Lower leg skin (tissue), 4 donors: ENCODE measurements around the gene TXNL1. TPM values are rescaled to one million over a fixed set of nuclear protein-coding genes. Genes with fewer than 3 reads are reported as not detected.

Experiments
- DNase-seq, 2 donors: peaks; one replicate each; pipeline ENCODE4 v3.0.0-alpha.2; 2019; ENCODE audit warnings: low spot score in 2 of 2
- H3K4me3 ChIP-seq: fragments of 200-600 bp; sonication (generic); 2 replicates; pipeline ENCODE4 v1.5.1; 2017; ENCODE audit warnings: mild to moderate bottlenecking, low read depth; ENCODE audit not compliant: poor library complexity, severe bottlenecking
- POLR2A ChIP-seq, 2 donors: fragments of 450-650 bp; IDR thresholded peaks; one replicate each; pipeline ENCODE4 v1.6.1; 2016 to 2017; ENCODE audit warnings: antibody characterized with exemption in 2 of 2, mild to moderate bottlenecking in 1 of 2, moderate library complexity in 1 of 2
- WGBS, 2 donors: methylation state at CpG; one replicate each; pipeline ENCODE4 v1.1.5; 2018; 5-methylcytosine and 5-hydroxymethylcytosine counted together
- intact Hi-C: fragments of 100-400 bp; cut with DNase I; formaldehyde crosslinking; loops from one replicate; pipeline ENCODE4 v1.15.0; 2023; ENCODE audit warnings: low total_unique reads
- total RNA-seq, 4 donors: library from RNA; depleted of rRNA; stranded (reverse); fragments of >200 nt; gene quantifications; one replicate each; pipeline ENCODE4 v1.1.0, GENCODE V29; 2016
- TF ChIP-seq, protein P1 (sequence below), 3 donors: fragments of 450-650 bp; IDR thresholded peaks; one replicate each; pipeline ENCODE4 v1.5.1; 2016; ENCODE audit warnings: antibody characterized with exemption in 3 of 3, mild to moderate bottlenecking in 3 of 3, moderate library complexity in 2 of 3

TXNL1 gene
- total RNA-seq, 4 donors from 2014 or later: 36.8 to 45.9 (median 42.5) TPM

DNA sequence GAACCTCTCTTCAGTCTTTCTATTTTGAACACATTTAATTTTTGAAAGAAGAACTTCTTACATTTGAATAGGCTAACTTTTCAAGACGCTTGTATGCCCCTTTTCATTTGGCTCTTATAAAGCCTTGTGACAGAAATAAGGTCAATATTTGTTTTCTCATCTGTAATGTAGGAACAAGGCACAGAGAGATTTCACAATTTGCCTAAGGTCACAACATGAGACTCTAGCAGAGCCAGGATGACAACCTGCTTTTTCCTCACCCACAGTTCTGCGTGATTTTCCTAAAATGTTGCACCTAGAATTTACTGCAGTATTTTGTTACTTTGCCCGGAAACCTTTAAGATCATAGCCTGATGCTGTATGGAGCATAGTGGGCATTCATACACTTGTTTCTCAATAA lies 67.4 kb downstream of the TXNL1 start:
- TF ChIP-seq, protein P1, sequence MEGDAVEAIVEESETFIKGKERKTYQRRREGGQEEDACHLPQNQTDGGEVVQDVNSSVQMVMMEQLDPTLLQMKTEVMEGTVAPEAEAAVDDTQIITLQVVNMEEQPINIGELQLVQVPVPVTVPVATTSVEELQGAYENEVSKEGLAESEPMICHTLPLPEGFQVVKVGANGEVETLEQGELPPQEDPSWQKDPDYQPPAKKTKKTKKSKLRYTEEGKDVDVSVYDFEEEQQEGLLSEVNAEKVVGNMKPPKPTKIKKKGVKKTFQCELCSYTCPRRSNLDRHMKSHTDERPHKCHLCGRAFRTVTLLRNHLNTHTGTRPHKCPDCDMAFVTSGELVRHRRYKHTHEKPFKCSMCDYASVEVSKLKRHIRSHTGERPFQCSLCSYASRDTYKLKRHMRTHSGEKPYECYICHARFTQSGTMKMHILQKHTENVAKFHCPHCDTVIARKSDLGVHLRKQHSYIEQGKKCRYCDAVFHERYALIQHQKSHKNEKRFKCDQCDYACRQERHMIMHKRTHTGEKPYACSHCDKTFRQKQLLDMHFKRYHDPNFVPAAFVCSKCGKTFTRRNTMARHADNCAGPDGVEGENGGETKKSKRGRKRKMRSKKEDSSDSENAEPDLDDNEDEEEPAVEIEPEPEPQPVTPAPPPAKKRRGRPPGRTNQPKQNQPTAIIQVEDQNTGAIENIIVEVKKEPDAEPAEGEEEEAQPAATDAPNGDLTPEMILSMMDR (IDR thresholded peaks at IDR 0.05): no peak
- no peak for TF ChIP-seq POLR2A (IDR thresholded peaks at IDR 0.05)
- H3K4me3 ChIP-seq: no peak overlapping the region
- 93 to 94% methylated on average over 3 of the region's 3 CpGs for WGBS, 2 donors
- no peak for DNase-seq
- intact Hi-C loops: loop anchor here (10.0 kb wide), 1 partner anchor 1156 kb away; no protein-coding TSS in a partner anchor

DNA sequence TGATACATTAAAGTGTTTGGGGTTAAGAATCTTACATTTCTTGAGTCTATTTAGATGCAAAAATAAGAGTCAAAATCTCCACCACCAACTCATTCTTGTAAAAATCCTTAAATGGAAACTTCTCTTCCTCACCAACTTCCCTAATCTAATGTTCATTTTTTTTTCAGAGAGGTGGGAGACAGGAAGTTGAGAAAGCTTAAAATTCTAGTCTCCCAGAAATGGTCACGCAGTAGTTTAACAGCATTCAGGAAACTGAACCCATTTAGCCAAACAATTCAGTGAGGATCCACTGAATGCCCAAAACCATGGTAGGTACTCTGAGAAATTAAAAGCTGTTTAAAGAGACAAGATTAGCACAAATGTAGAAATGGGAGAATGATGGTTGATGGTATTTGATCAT lies 69.0 kb downstream of the TXNL1 start:
- TF ChIP-seq, protein P1 (IDR thresholded peaks at IDR 0.05): no peak
- no peak for TF ChIP-seq POLR2A (IDR thresholded peaks at IDR 0.05)
- intact Hi-C loops: no loop called here
- DNase-seq: no peak
- no peak overlapping the region for H3K4me3 ChIP-seq
- WGBS, 2 donors: 60 to 66% methylated on average over 1 of the region's 1 CpG

DNA sequence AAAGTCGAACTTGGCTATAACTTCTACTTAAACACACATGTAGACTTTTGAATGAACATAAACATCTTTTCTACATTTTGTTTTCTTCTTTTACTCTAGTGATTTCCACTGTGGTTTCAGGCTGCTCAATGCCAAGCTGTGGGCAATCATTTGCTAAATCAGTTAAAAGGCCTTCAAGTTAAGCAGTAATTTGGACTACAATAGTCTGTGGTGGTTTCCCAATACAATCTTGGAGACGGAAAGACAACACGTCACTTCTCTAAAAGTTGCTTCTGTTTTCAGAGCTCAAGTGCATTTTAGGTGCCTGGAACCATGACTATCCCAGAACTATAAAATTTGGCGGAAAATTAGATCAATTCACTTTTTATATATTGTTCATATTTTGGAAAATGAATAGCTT lies 69.4 kb downstream of the TXNL1 start:
- no peak overlapping the region for H3K4me3 ChIP-seq
- no peak for DNase-seq
- WGBS, 2 donors: 73 to 78% methylated on average over 4 of the region's 4 CpGs
- TF ChIP-seq POLR2A (IDR thresholded peaks at IDR 0.05): no peak
- TF ChIP-seq, protein P1 (IDR thresholded peaks at IDR 0.05): no peak
- intact Hi-C loops: no loop called here

DNA sequence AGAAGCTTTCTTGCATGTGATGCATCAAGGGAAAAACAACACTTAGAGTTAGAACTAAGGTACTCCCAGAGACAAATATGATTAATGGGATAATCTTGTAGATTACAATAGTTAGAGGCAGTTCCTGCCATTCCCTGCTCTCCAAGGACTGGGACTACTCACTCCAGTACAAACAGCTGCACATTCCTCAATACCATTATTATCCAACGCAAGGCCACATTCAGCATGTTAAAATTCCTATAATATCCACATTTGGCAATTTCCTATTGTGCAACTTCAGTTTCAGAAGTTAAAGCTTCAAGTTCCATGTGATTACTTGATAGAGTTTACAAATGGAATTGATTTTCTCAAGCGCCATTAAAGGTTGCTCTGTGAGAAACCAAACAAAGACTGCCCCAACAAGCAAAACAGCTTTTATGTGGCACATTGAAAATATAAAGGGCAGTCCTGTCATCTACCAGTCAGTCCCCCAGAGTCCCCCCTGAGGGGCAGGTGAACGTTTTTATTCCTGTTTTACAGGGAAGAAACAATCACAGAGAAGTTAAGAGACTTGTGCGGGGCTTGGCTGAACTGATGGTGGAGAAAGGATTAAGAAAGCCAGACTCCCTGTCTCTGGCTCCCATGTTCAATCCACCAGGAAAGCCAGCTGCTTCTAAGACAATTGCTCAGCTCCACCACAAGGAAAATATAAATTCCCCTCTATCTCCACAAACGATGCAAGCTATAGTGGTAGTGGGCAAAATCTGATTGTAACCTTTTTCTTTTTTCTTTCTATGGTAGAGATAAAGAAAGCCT lies 72.6 kb downstream of the TXNL1 start:
- intact Hi-C loops: no loop called here
- H3K4me3 ChIP-seq: no peak overlapping the region
- WGBS, 2 donors: 49 to 53% methylated on average over 5 of the region's 5 CpGs
- no peak for DNase-seq
- TF ChIP-seq POLR2A (IDR thresholded peaks at IDR 0.05): no peak
- TF ChIP-seq, protein P1 (IDR thresholded peaks at IDR 0.05): no peak

DNA sequence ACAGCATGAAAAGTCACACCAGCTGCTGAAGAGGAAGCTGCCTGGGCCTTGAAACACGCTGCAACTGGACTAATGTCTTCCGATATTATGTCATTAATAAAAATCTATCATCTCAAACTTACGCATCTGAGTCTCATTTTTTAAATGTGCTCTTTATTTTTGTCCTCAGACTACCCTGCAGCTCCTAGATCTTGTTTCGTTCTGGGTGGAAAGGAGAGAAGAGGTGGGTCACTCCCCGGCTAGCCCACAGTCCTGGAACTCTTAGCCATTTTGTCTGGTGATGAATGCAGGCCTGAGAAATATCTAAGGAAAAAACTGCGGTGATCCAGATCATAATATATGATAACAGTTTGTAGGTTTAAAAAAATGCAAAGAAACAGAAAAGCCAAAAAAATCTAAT lies 73.3 kb downstream of the TXNL1 start:
- no peak overlapping the region for H3K4me3 ChIP-seq
- no peak for DNase-seq
- WGBS, 2 donors: 56 to 60% methylated on average over 6 of the region's 6 CpGs
- intact Hi-C loops: no loop called here
- no peak for TF ChIP-seq POLR2A (IDR thresholded peaks at IDR 0.05)
- TF ChIP-seq, protein P1 (IDR thresholded peaks at IDR 0.05): no peak

DNA sequence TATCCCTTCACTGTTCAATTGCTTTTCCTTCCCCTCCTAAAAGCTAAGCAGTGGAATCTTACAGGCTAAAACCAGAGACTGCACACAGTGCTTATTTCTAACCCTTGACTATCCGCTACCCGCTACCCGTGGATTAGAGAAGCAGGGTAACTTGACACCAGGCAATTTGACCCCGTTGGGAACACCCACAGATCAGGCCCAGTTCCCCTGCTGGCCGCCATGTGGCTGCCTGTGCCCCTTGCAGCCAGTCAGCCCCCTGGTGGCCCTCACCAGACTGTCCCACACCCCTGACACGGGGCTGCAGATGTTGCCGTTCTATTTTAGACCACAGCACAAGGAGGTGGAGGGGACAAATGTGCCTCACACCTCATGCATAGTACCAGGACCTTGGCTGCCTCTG lies 74.8 kb downstream of the TXNL1 start:
- H3K4me3 ChIP-seq: no peak overlapping the region
- 84 to 93% methylated on average over 7 of the region's 7 CpGs for WGBS, 2 donors
- DNase-seq: no peak
- no peak for TF ChIP-seq POLR2A (IDR thresholded peaks at IDR 0.05)
- TF ChIP-seq, protein P1 (IDR thresholded peaks at IDR 0.05): no peak
- intact Hi-C loops: no loop called here
